HG03064 (cell line): ENCODE results near the gene ZNF554.
"Not testable (repeated sequence)": the region's sequence is repeated elsewhere in the genome, so short reads cannot be mapped to it uniquely, and the experiment has no call there.

Source experiments
- ATAC-seq: cut with Tn5 transposase; IDR thresholded peaks from one replicate; pipeline ENCODE4 v1.9.1; 2021; ENCODE audit warnings: low read depth; ENCODE audit not compliant: unreplicated experiment

The ZNF554 gene

GRCh38 chr19:2865334-2866100 is 45.8 kb downstream of the ZNF554 start:
- no peak for ATAC-seq

- no peak for ATAC-seq
Measured at GRCh38 chr19:2866495-2867024, 46.9 kb downstream of the ZNF554 start.

GRCh38 chr19:2867025-2867991 is 47.6 kb downstream of the ZNF554 start, which contains the start of gene ZNF556:
Gene ZNF556, plus strand, starts transcription at chr19:2867335. Its CDS starts 87 bp downstream, at chr19:2867422.
- no peak for ATAC-seq

GRCh38 chr19:2869618-2870017 is 50.0 kb downstream of the ZNF554 start:
- ATAC-seq, result no peak

GRCh38 chr19:2872175-2872574 is 52.5 kb downstream of the ZNF554 start:
- not testable (repeated sequence) for ATAC-seq

- ATAC-seq, result no peak
Measured at GRCh38 chr19:2877398-2878331, 58.0 kb downstream of the ZNF554 start.

- ATAC-seq, result no peak
Measured at GRCh38 chr19:2883686-2884439, 64.2 kb downstream of the ZNF554 start.

- ATAC-seq, result no peak
Measured at GRCh38 chr19:2885736-2886135, 66.1 kb downstream of the ZNF554 start.
